Measurements from ENCODE around the gene COPZ2.
"Not testable (repeated sequence)": the region's sequence is repeated elsewhere in the genome, so short reads cannot be mapped to it uniquely, and the experiment has no call there.

The COPZ2 gene

GRCh38 chr17:48027322-48027981 lies 10.1 kb downstream of the COPZ2 start:
- DNase-seq, result no peak

GRCh38 chr17:48026502-48027321 lies 10.9 kb downstream of the COPZ2 start:
- DNase-seq, result peak; percentile 96

GRCh38 chr17:48025904-48026501 lies 11.6 kb downstream of the COPZ2 start:
- DNase-seq, result peak; percentile 34

- peak; percentile 98 for DNase-seq
Measured at GRCh38 chr17:48025040-48025903, 12.3 kb downstream of the COPZ2 start.

GRCh38 chr17:48024149-48025039 lies 13.2 kb downstream of the COPZ2 start:
- peak; percentile 93 for DNase-seq

- peak; percentile 96 for DNase-seq
Measured at GRCh38 chr17:48023400-48024148, 14.0 kb downstream of the COPZ2 start.

- peak; percentile 13 for DNase-seq
Measured at GRCh38 chr17:48022901-48023300, 14.7 kb downstream of the COPZ2 start.

- DNase-seq, result no peak
Measured at GRCh38 chr17:48021934-48022333, 15.7 kb downstream of the COPZ2 start.

- DNase-seq, result not testable (repeated sequence)
Measured at GRCh38 chr17:48017817-48018158, 19.8 kb downstream of the COPZ2 start.

- no peak for DNase-seq
Measured at GRCh38 chr17:48016112-48016511, 21.5 kb downstream of the COPZ2 start.

GRCh38 chr17:48014595-48015111 lies 22.9 kb downstream of the COPZ2 start:
- DNase-seq, result no peak

- DNase-seq, result no peak
Measured at GRCh38 chr17:48013876-48014594, 23.6 kb downstream of the COPZ2 start.

GRCh38 chr17:48012654-48013053 lies 24.9 kb downstream of the COPZ2 start:
- no peak for DNase-seq

GRCh38 chr17:48012151-48012520 lies 25.5 kb downstream of the COPZ2 start:
- DNase-seq, result peak; percentile 76

- DNase-seq, result peak; percentile 83
Measured at GRCh38 chr17:48011405-48012150, 26.0 kb downstream of the COPZ2 start.

GRCh38 chr17:48010193-48010592 lies 27.4 kb downstream of the COPZ2 start:
- no peak for DNase-seq

GRCh38 chr17:48006936-48007709 lies 30.5 kb downstream of the COPZ2 start:
- no peak for DNase-seq

- DNase-seq, result no peak
Measured at GRCh38 chr17:48004983-48005382, 32.6 kb downstream of the COPZ2 start.

All from hematopoietic multipotent progenitor cell treated with erythropoietin and hydrocortisone succinate and interleukin-3 and kit ligand, for 4 days (in vitro differentiated cells).